HCT116 (cell line): ENCODE measurements around the gene RTN4RL2. TPM values are rescaled to one million over a fixed set of nuclear protein-coding genes. Genes with fewer than 3 reads are reported as not detected.

Experiments
- ATAC-seq: fragments of 200-7000 bp; cut with Tn5 transposase; 2 replicates; pipeline ENCODE4 v1.9.1; 2020; ENCODE audit warnings: mild to moderate bottlenecking, moderate library complexity
- BruUV-seq: library from RNA; stranded (reverse); fragments of 400-500 nt; replicated peaks from 2 replicates; lab custom pipeline; 2021; lab: Mats Ljungman, UMichigan
- CTCF ChIA-PET: fragments of 300-600 bp; sonication (Branson Sonifier 250); formaldehyde crosslinking; loops from one replicate; lab custom pipeline; 2021; ENCODE audit warnings: antibody characterized with exemption; lab: Charles Lee
- POLR2A ChIA-PET: fragments of 300-600, 350-600 bp; sonication (Branson Sonifier 250); formaldehyde crosslinking; loops from one replicate; lab custom pipeline; 2021; ENCODE audit warnings: antibody characterized with exemption; lab: Charles Lee
- RAD21 ChIA-PET, 2 experiments: fragments of 300-600 bp; sonication (Branson Sonifier 250); formaldehyde crosslinking; loops; one replicate each; lab custom pipeline; 2023; ENCODE audit warnings: low total read pairs in 2 of 2; ENCODE audit not compliant: uncharacterized antibody in 2 of 2, unreplicated experiment in 2 of 2, low non-redundant PET in 1 of 2; lab: Charles Lee
- DNase-seq: peaks from one replicate; pipeline ENCODE4 v3.0.0-alpha.2; 2010; ENCODE audit warnings: low read depth, low spot score
- H2AFZ ChIP-seq: fragments of 200-600 bp; shearing (Covaris generic), sonication (generic); 2 replicates; pipeline ENCODE4 v1.6.1; 2017; ENCODE audit warnings: low read depth, mixed run types, mixed read lengths, antibody characterized with exemption, low read length; ENCODE audit not compliant: poor library complexity, severe bottlenecking
- H3K27ac ChIP-seq: 2 replicates; pipeline ENCODE4 v1.5.1; 2012; ENCODE audit warnings: low read depth, low read length
- H3K27me3 ChIP-seq: fragments of 200-600 bp; sonication (generic); 2 replicates; pipeline ENCODE4 v1.6.1; 2016; ENCODE audit warnings: mixed run types, low read length, mixed read lengths; ENCODE audit not compliant: insufficient read depth
- H3K36me3 ChIP-seq, 2 experiments: fragments of 200-500 bp in 1 of 2; fragments of 200-600 bp in 1 of 2; sonication (Bioruptor generic) in 1 of 2; sonication (generic) in 1 of 2; 2 replicates each; pipeline versions ENCODE4 v1.5.1 to v1.6.1; 2014 to 2016; ENCODE audit warnings: low read length in 2 of 2, inconsistent platforms in 1 of 2, mixed read lengths in 1 of 2, mixed run types in 1 of 2; ENCODE audit not compliant: insufficient read depth in 2 of 2, control insufficient read depth in 1 of 2
- H3K4me1 ChIP-seq, 2 experiments: fragments of 200-600 bp in 1 of 2; sonication (generic) in 1 of 2; 2 replicates each; pipeline versions ENCODE4 v1.5.1 to v1.6.1; 2012 to 2017; ENCODE audit warnings: low read length in 2 of 2, inconsistent platforms in 1 of 2, mild to moderate bottlenecking in 1 of 2, mixed read lengths in 1 of 2, mixed run types in 1 of 2, moderate library complexity in 1 of 2; ENCODE audit not compliant: insufficient read depth in 2 of 2, control insufficient read depth in 1 of 2
- H3K4me2 ChIP-seq: fragments of 200-600 bp; sonication (generic); 2 replicates; pipeline ENCODE4 v1.6.1; 2017; ENCODE audit warnings: mixed run types, low read length, mixed read lengths
- H3K4me3 ChIP-seq, 2 experiments: fragments of 200-600 bp in 1 of 2; sonication (generic) in 1 of 2; replicated peaks in 1 of 2; 2 replicates each; pipeline ENCODE4 v1.5.1; 2011 to 2016; ENCODE audit warnings: low read length in 2 of 2, control low read depth in 1 of 2, low read depth in 1 of 2, mild to moderate bottlenecking in 1 of 2, mixed read lengths in 1 of 2, mixed run types in 1 of 2
- H3K79me2 ChIP-seq: fragments of 200-600 bp; sonication (generic); 2 replicates; pipeline ENCODE4 v1.6.1; 2017; ENCODE audit warnings: mild to moderate bottlenecking, mixed run types, low read length, moderate library complexity, mixed read lengths; ENCODE audit not compliant: insufficient read depth
- H3K9ac ChIP-seq: fragments of 200-600 bp; sonication (generic); 2 replicates; pipeline ENCODE4 v1.6.1; 2016; ENCODE audit warnings: low read length, mixed read lengths
- H3K9me2 ChIP-seq: fragments of 200-600 bp; sonication (generic), shearing (Covaris generic); 2 replicates; pipeline ENCODE4 v1.6.1; 2017; ENCODE audit warnings: mixed run types, mild to moderate bottlenecking, moderate library complexity; ENCODE audit not compliant: insufficient read depth
- H3K9me3 ChIP-seq, 2 experiments: fragments of 200-500 bp in 1 of 2; fragments of 200-600 bp in 1 of 2; sonication (Bioruptor generic) in 1 of 2; sonication (generic) in 1 of 2; 2 replicates each; pipeline ENCODE4 v1.6.1; 2014 to 2017; ENCODE audit warnings: low read length in 2 of 2, mixed read lengths in 2 of 2, inconsistent platforms in 1 of 2, low read depth in 1 of 2, mild to moderate bottlenecking in 1 of 2, mixed run types in 1 of 2, moderate library complexity in 1 of 2; ENCODE audit not compliant: control insufficient read depth in 1 of 2, insufficient read depth in 1 of 2
- H4K20me1 ChIP-seq: fragments of 200-600 bp; sonication (generic), shearing (Covaris generic); 2 replicates; pipeline ENCODE4 v1.6.1; 2017; ENCODE audit warnings: mixed run types, mild to moderate bottlenecking, moderate library complexity; ENCODE audit not compliant: insufficient read depth
- ATF3 ChIP-seq: IDR thresholded peaks from 2 replicates; pipeline ENCODE4 v1.6.1; 2012
- CEBPB ChIP-seq: IDR thresholded peaks from 2 replicates; pipeline ENCODE4 v1.6.1; 2012; ENCODE audit warnings: low read depth
- CTCF ChIP-seq, 3 experiments: fragments of 200-600 bp in 1 of 3; sonication (generic) in 1 of 3; IDR thresholded peaks in 2 of 3; conservative IDR thresholded peaks in 1 of 3; 2 replicates each; pipeline ENCODE4 v1.5.1; 2012 to 2017; ENCODE audit warnings: low read depth in 2 of 3, low read length in 2 of 3, antibody characterized with exemption in 1 of 3, borderline replicate concordance in 1 of 3, control low read depth in 1 of 3, mild to moderate bottlenecking in 1 of 3, mixed read lengths in 1 of 3, mixed run types in 1 of 3, moderate library complexity in 1 of 3; ENCODE audit not compliant: insufficient read depth in 1 of 3
- EGR1 ChIP-seq: IDR thresholded peaks from 2 replicates; pipeline ENCODE4 v1.6.1; 2012; ENCODE audit warnings: low read depth
- ELF1 ChIP-seq: IDR thresholded peaks from 2 replicates; pipeline ENCODE4 v1.6.1; 2012; ENCODE audit warnings: low read depth, borderline replicate concordance
- EZH2phosphoT487 ChIP-seq: fragments of 200-600 bp; IDR thresholded peaks from 2 replicates; pipeline ENCODE4 v1.6.1; 2018; ENCODE audit warnings: antibody characterized with exemption, borderline replicate concordance
- FOSL1 ChIP-seq: IDR thresholded peaks from 2 replicates; pipeline ENCODE4 v1.6.1; 2012; ENCODE audit warnings: low read depth
- MAX ChIP-seq: IDR thresholded peaks from 2 replicates; pipeline ENCODE4 v1.6.1; 2012
- POLR2A ChIP-seq: IDR thresholded peaks from 2 replicates; pipeline ENCODE4 v1.7.0; 2011; ENCODE audit warnings: borderline replicate concordance; ENCODE audit not compliant: insufficient read depth, insufficient read length; ENCODE audit errors: extremely low read depth
- POLR2AphosphoS5 ChIP-seq: IDR thresholded peaks from 2 replicates; pipeline ENCODE4 v1.6.1; 2011; ENCODE audit warnings: mild to moderate bottlenecking, low read depth, low read length, moderate library complexity
- SP1 ChIP-seq: IDR thresholded peaks from 2 replicates; pipeline ENCODE4 v1.6.1; 2012; ENCODE audit warnings: low read depth
- YY1 ChIP-seq: IDR thresholded peaks from 2 replicates; pipeline ENCODE4 v1.6.1; 2011; ENCODE audit warnings: low read length, low read depth, moderate library complexity, mild to moderate bottlenecking; ENCODE audit not compliant: insufficient replicate concordance; ENCODE audit errors: extremely low read depth
- ZFX ChIP-seq: fragments of 450-650 bp; IDR thresholded peaks from 2 replicates; pipeline ENCODE4 v1.6.1; 2017
- intact Hi-C: fragments of 100-400 bp; cut with micrococcal nuclease; formaldehyde crosslinking; loops from 2 replicates; pipeline ENCODE4 v1.10.0; 2022
- total RNA-seq: library from RNA; stranded (reverse); gene quantifications from one replicate; pipeline ENCODE4 v1.2.1, GENCODE V29; 2021; ENCODE audit not compliant: unreplicated experiment

The RTN4RL2 gene
- total RNA-seq, 1 experiment from 2014 or later, result 24.0 TPM

- TF ChIP-seq EGR1 (peak; percentile 56; the same call in 1 of the 2 replicates), EZH2phosphoT487 (no peak), POLR2A (no peak), CEBPB (no peak), POLR2AphosphoS5 (no peak), YY1 (no peak)
- POLR2A ChIA-PET, result interaction anchor here (2.4 kb wide), 1 partner anchor 21 kb away, joined by 7 read pairs; no protein-coding TSS in a partner anchor
- no peaks in the 10 kb centered on the region for H3K36me3 ChIP-seq
- BruUV-seq, result no TSS peak
- no peaks in the 10 kb centered on the region for H3K27me3 ChIP-seq
- no peaks in the 10 kb centered on the region for H4K20me1 ChIP-seq
- DNase-seq, result no peak
- peak; percentile 48 for ATAC-seq
- no peaks in the 10 kb centered on the region for H3K79me2 ChIP-seq
- H2AFZ ChIP-seq, result peak overlapping the region; percentile 35
- H3K27ac ChIP-seq, result peak overlapping the region; percentile 45; the same call in 1 of the 2 replicates
- no peaks in the 10 kb centered on the region for H3K9me3 ChIP-seq
- H3K4me2 ChIP-seq, result peak overlapping the region; percentile 96
- intact Hi-C loops, result no loop called here
- no peaks in the 10 kb centered on the region for H3K9me2 ChIP-seq
- peak overlapping the region; percentile 57 for H3K9ac ChIP-seq
- RAD21 ChIA-PET, result no interaction called here
- peaks cover 3 to 15% of the 10 kb centered on the region in 2 experiments; a peak in 3 of 4 replicates for H3K4me1 ChIP-seq
- CTCF ChIA-PET, result interaction anchor here (1.1 to 2.7 kb wide), 5 partner anchors 12 to 56 kb away, joined by 3 to 15 read pairs (median 4); partner anchors contain the start of gene RTN4RL2
- peak overlapping the region; percentile 70 to 73 for H3K4me3 ChIP-seq
Observed at GRCh38 chr11:57514538-57515331, 54.4 kb downstream of the RTN4RL2 start.

GRCh38 chr11:57515332-57516060 is 55.2 kb downstream of the RTN4RL2 start, which contains the start of gene SLC43A1:
Gene SLC43A1 (minus strand): TSS chr11:57515702. CDS start chr11:57514111, 1,591 bp downstream.
- H3K4me1 ChIP-seq, result peaks cover 3 to 15% of the 10 kb centered on the region in 2 experiments; a peak in 3 of 4 replicates
- no peaks in the 10 kb centered on the region for H3K79me2 ChIP-seq
- ChIA-PET RAD21 (no interaction called here), CTCF (interaction anchor here (1.1 to 2.7 kb wide), 5 partner anchors 11 to 57 kb away, joined by 3 to 15 read pairs (median 4); partner anchors contain the start of gene RTN4RL2), POLR2A (interaction anchor here (1.2 to 2.4 kb wide), 2 partner anchors 22 to 170 kb away, joined by 3 to 7 read pairs; no protein-coding TSS in a partner anchor)
- peak within 1 kb of the TSS; percentile 57 for H3K9ac ChIP-seq
- H2AFZ ChIP-seq, result peak within 1 kb of the TSS; percentile 95
- no peaks in the 10 kb centered on the region for H4K20me1 ChIP-seq
- H3K4me2 ChIP-seq, result peak within 1 kb of the TSS; percentile 96
- ATAC-seq (peak; percentile 84), DNase-seq (no peak)
- H3K9me2 ChIP-seq, result no peaks in the 10 kb centered on the region
- H3K36me3 ChIP-seq, result no peaks in the 10 kb centered on the region
- peak within 1 kb of the TSS; percentile 45; the same call in 1 of the 2 replicates for H3K27ac ChIP-seq
- H3K4me3 ChIP-seq, result peak within 1 kb of the TSS; percentile 70 to 73
- peak; percentile 5; the same call in 1 of the 2 replicates for TF ChIP-seq EGR1
- TF ChIP-seq ELF1, result no peak
- no peak for TF ChIP-seq FOSL1
- peak; percentile 79 for TF ChIP-seq MAX
- TF ChIP-seq EZH2phosphoT487, result no peak
- no peak for TF ChIP-seq YY1
- peak; percentile 77 for TF ChIP-seq POLR2AphosphoS5
- TF ChIP-seq SP1, result no peak
- TF ChIP-seq CEBPB, result no peak
- TF ChIP-seq CTCF (IDR thresholded peaks at IDR 0.05 in 2 of 3, conservative IDR thresholded peaks at IDR 0.05 in 1 of 3; ENCODE audit: borderline replicate concordance in 1 of 3, insufficient read depth in 1 of 3, low read depth in 2 of 3, low read length in 2 of 3), result no peak
- peak; percentile 64 for TF ChIP-seq POLR2A
- no peak for TF ChIP-seq ATF3
- peak; percentile 27; the same call in 1 of the 2 replicates for TF ChIP-seq ZFX
- BruUV-seq, result no TSS peak
- intact Hi-C loops, result no loop called here
- H3K27me3 ChIP-seq, result no peaks in the 10 kb centered on the region
- H3K9me3 ChIP-seq, result no peaks in the 10 kb centered on the region
